HepG2 (cell line): ENCODE data around the gene TTC28. TPM values are rescaled to one million over a fixed set of nuclear protein-coding genes. Genes with fewer than 3 reads are reported as not detected.

Experiments
- ATAC-seq: fragments of 200-7000 bp; cut with Tn5 transposase; 3 replicates; pipeline ENCODE4 v1.9.1; 2020; ENCODE audit warnings: mild to moderate bottlenecking, moderate library complexity
- BruUV-seq: library from RNA; stranded (reverse); fragments of 400-500 nt; replicated peaks from 2 replicates; lab custom pipeline; 2021; lab: Mats Ljungman, UMichigan
- CTCF ChIA-PET: fragments of 300-600 bp; formaldehyde crosslinking; extraction: SDS; loops from one replicate; lab custom pipeline; 2021; ENCODE audit warnings: low total read pairs, inconsistent platforms, low intra/inter-chr PET ratio; lab: Yijun Ruan, JAX
- POLR2A ChIA-PET: fragments of 350-600 bp; sonication (Branson Sonifier 250); formaldehyde crosslinking; loops from one replicate; lab custom pipeline; 2020; ENCODE audit warnings: antibody characterized with exemption, inconsistent platforms; lab: Yijun Ruan, JAX
- DNase-seq: peaks from one replicate; pipeline ENCODE4 v3.0.0-alpha.2; 2015; ENCODE audit warnings: low spot score
- FAIRE-seq: peaks from 3 replicates; lab custom pipeline; 2011; peaks lifted over from hg19 to GRCh38; lab: Jason Lieb, UNC
- H2AFZ ChIP-seq: one replicate; pipeline ENCODE4 v1.6.1; 2011; ENCODE audit warnings: low read length, inconsistent platforms
- H3K27ac ChIP-seq: fragments of 300-600 bp; 3 replicates; pipeline ENCODE4 v1.8.0; 2011; ENCODE audit warnings: mixed run types, mild to moderate bottlenecking, mixed read lengths, low read length, inconsistent platforms; ENCODE audit not compliant: insufficient read depth; ENCODE audit errors: extremely low read length
- H3K27me3 ChIP-seq, 2 experiments: fragments of 200-600 bp in 1 of 2; 2 replicates in 1 of 2; 3 replicates in 1 of 2; pipeline versions ENCODE4 v1.6.0 to v1.8.0; 2011; ENCODE audit warnings: low read length in 2 of 2, mild to moderate bottlenecking in 2 of 2, moderate library complexity in 2 of 2, inconsistent platforms in 1 of 2; ENCODE audit not compliant: insufficient read depth in 2 of 2, control insufficient read depth in 1 of 2
- H3K36me3 ChIP-seq, 2 experiments: fragments of 200-600 bp in 1 of 2; replicated peaks in 1 of 2; 2 replicates in 1 of 2; 3 replicates in 1 of 2; pipeline versions ENCODE4 v1.5.1 to v1.8.0; 2011; ENCODE audit warnings: low read length in 2 of 2, inconsistent platforms in 1 of 2; ENCODE audit not compliant: insufficient read depth in 2 of 2, control insufficient read depth in 1 of 2
- H3K4me1 ChIP-seq: 2 replicates; pipeline ENCODE4 v1.5.1; 2012; ENCODE audit warnings: low read length, inconsistent platforms; ENCODE audit not compliant: insufficient read depth
- H3K4me2 ChIP-seq: 2 replicates; pipeline ENCODE4 v1.6.0; 2011; ENCODE audit warnings: low read depth, low read length, inconsistent platforms
- H3K4me3 ChIP-seq, 3 experiments: fragments of 200-600 bp in 1 of 3; sonication (generic), shearing (Covaris generic) in 1 of 3; replicated peaks in 1 of 3; 2 replicates each; pipeline ENCODE4 v1.5.1; 2011 to 2016; ENCODE audit warnings: low read length in 3 of 3, inconsistent platforms in 2 of 3, low read depth in 2 of 3, mild to moderate bottlenecking in 2 of 3, control low read depth in 1 of 3, mixed read lengths in 1 of 3; ENCODE audit not compliant: insufficient read depth in 1 of 3
- H3K79me2 ChIP-seq: one replicate; pipeline ENCODE4 v1.6.1; 2011; ENCODE audit warnings: low read length, inconsistent platforms; ENCODE audit not compliant: insufficient read depth
- H3K9ac ChIP-seq: 2 replicates; pipeline ENCODE4 v1.6.0; 2011; ENCODE audit warnings: mild to moderate bottlenecking, low read depth, low read length, inconsistent platforms; ENCODE audit not compliant: insufficient read depth
- H3K9me3 ChIP-seq: 2 replicates; pipeline ENCODE4 v1.5.1; 2012; ENCODE audit warnings: mild to moderate bottlenecking, low read length
- H4K20me1 ChIP-seq: 2 replicates; pipeline ENCODE4 v1.6.0; 2011; ENCODE audit warnings: inconsistent platforms, mild to moderate bottlenecking, low read length, moderate library complexity; ENCODE audit not compliant: insufficient read depth
- ARID3A ChIP-seq: IDR thresholded peaks from 2 replicates; pipeline ENCODE4 v1.6.1; 2012; ENCODE audit warnings: low read depth, low read length, improper control_type of control experiment
- ATF7 ChIP-seq, 2 experiments: fragments of 450-650 bp in 1 of 2; sonication (generic) in 1 of 2; formaldehyde crosslinking in 1 of 2; IDR thresholded peaks; 2 replicates each; pipeline versions ENCODE4 v1.4.0 to v1.6.1; 2016 to 2020; ENCODE audit warnings: antibody characterized with exemption in 1 of 2, mild to moderate bottlenecking in 1 of 2, missing genetic modification reagents in 1 of 2
- E2F1 ChIP-seq: sonication (generic); formaldehyde crosslinking; IDR thresholded peaks from 2 replicates; pipeline ENCODE4 v1.5.0; 2020; ENCODE audit warnings: missing genetic modification reagents
- HDAC2 ChIP-seq: sonication (generic); formaldehyde crosslinking; IDR thresholded peaks from 2 replicates; pipeline ENCODE4 v1.4.0; 2020; ENCODE audit warnings: missing genetic modification reagents
- JDP2 ChIP-seq: sonication (generic); formaldehyde crosslinking; IDR thresholded peaks from 2 replicates; pipeline ENCODE4 v1.8.1; 2022; ENCODE audit warnings: missing genetic modification reagents, borderline replicate concordance
- MATR3 ChIP-seq: sonication (generic); formaldehyde crosslinking; IDR thresholded peaks from 2 replicates; pipeline ENCODE4 v1.4.0; 2020; ENCODE audit warnings: missing genetic modification reagents
- NFYC ChIP-seq: IDR thresholded peaks from 2 replicates; pipeline ENCODE4 v1.6.1; 2016; ENCODE audit warnings: missing genetic modification reagents, missing compliant biosample characterization
- RAD21 ChIP-seq: fragments of 450-650 bp; formaldehyde crosslinking; IDR thresholded peaks from 2 replicates; pipeline ENCODE4 v1.5.0; 2020; ENCODE audit warnings: mild to moderate bottlenecking
- REXO4 ChIP-seq: sonication (generic); formaldehyde crosslinking; IDR thresholded peaks from 2 replicates; pipeline ENCODE4 v1.8.0; 2022; ENCODE audit warnings: missing genetic modification reagents, mild to moderate bottlenecking, borderline replicate concordance
- RFX5 ChIP-seq: IDR thresholded peaks from 2 replicates; pipeline ENCODE4 v1.6.1; 2011; ENCODE audit warnings: low read depth, low read length, improper control_type of control experiment
- RXRB ChIP-seq: IDR thresholded peaks from 2 replicates; pipeline ENCODE4 v1.6.1; 2016; ENCODE audit warnings: borderline replicate concordance, missing genetic modification reagents, missing compliant biosample characterization
- TARDBP ChIP-seq: sonication (generic); formaldehyde crosslinking; IDR thresholded peaks from 2 replicates; pipeline ENCODE4 v1.8.0; 2022; ENCODE audit warnings: mild to moderate bottlenecking, missing genetic modification reagents
- U2AF1 ChIP-seq: fragments of 200-400 bp; formaldehyde crosslinking; optimal IDR thresholded peaks from 2 replicates; pipeline ENCODE3; 2017; ENCODE audit warnings: mild to moderate bottlenecking, low read depth, low read length
- ZNF10 ChIP-seq: sonication (generic); formaldehyde crosslinking; IDR thresholded peaks from 2 replicates; pipeline ENCODE4 v1.4.0; 2020; ENCODE audit warnings: mild to moderate bottlenecking, low read depth, missing genetic modification reagents, borderline replicate concordance
- ZNF280B ChIP-seq: sonication (generic); formaldehyde crosslinking; IDR thresholded peaks from 2 replicates; pipeline ENCODE4 v1.5.0; 2020; ENCODE audit warnings: missing genetic modification reagents, mild to moderate bottlenecking, borderline replicate concordance
- ZNF879 ChIP-seq: sonication (generic); formaldehyde crosslinking; IDR thresholded peaks from 2 replicates; pipeline ENCODE4 v1.8.1; 2023; ENCODE audit warnings: missing genetic modification reagents
- WGBS: methylation state at CpG from one replicate; pipeline ENCODE4 v1.1.6; 2017; ENCODE audit warnings: low lambda C conversion rate; 5-methylcytosine and 5-hydroxymethylcytosine counted together
- in situ Hi-C: cut with HindIII; loops from 2 replicates; pipeline ENCODE4 v1.10.0; 2017; ENCODE audit warnings: low pct_unique_long_range_greater_than_20kb; ENCODE audit not compliant: extremely low pct_ligation_motif_present
- intact Hi-C: fragments of 100-400 bp; cut with micrococcal nuclease; formaldehyde crosslinking; loops from one replicate; pipeline ENCODE4 v1.10.0; 2022; ENCODE audit not compliant: unreplicated experiment
- polyA plus RNA-seq, 8 experiments: library from polyadenylated mRNA; depleted of rRNA in 3 of 8; stranded (reverse) in 7 of 8; unstranded in 1 of 8; fragments of >200 nt; fragmentation: Illumina TruSeq in 4 of 8; extraction: Trizol in 4 of 8; gene quantifications; 2 replicates each; pipeline versions ENCODE4 v1.2.1 to v1.2.3, GENCODE V29; 2011 to 2016; ENCODE audit warnings: low read depth in 4 of 8, missing spikeins in 1 of 8, mixed read lengths in 1 of 8; ENCODE audit not compliant: insufficient read depth in 1 of 8
- total RNA-seq, 5 experiments: library from RNA; depleted of rRNA; stranded (reverse); fragments of >200 nt; fragmentation: Illumina TruSeq; extraction: Trizol; gene quantifications; 2 replicates each; pipeline ENCODE4 v1.2.3, GENCODE V29; 2016; ENCODE audit warnings: low read depth in 1 of 5

TTC28 gene
- total and polyA plus RNA-seq, 2 of the 13 experiments (the other 11 are each of a cell fraction or from before 2014, with no cell fraction given): 4.2 to 13.1 TPM

- intact Hi-C loops (no loop called here), in situ Hi-C loops (no loop called here)
- Histone ChIP-seq H3K9ac (no peak overlapping the region), H3K4me2 (no peak overlapping the region), H3K4me1 (no peaks in the 10 kb centered on the region), H3K27me3 (no peaks in the 10 kb centered on the region; a peak in 1 of 5 replicates), H3K79me2 (no peaks in the 10 kb centered on the region), H3K4me3 (no peak overlapping the region), H3K9me3 (no peaks in the 10 kb centered on the region), H3K27ac (no peak overlapping the region), H2AFZ (no peak overlapping the region), H4K20me1 (no peaks in the 10 kb centered on the region), H3K36me3 (no peaks in the 10 kb centered on the region)
- TF ChIP-seq MATR3 (CRISPR knock-in tag) (no peak), U2AF1 (no peak), JDP2 (CRISPR knock-in tag) (no peak), ZNF879 (CRISPR knock-in tag) (no peak), ZNF10 (CRISPR knock-in tag) (no peak), TARDBP (CRISPR knock-in tag) (no peak), RXRB (CRISPR knock-in tag) (no peak), E2F1 (CRISPR knock-in tag) (no peak)
- DNase-seq (no peak), ATAC-seq (no peak), FAIRE-seq (no peak)
- no TSS peak for BruUV-seq
- CTCF ChIA-PET: no interaction called here
- POLR2A ChIA-PET: no interaction called here
- WGBS: 100% methylated on average over 2 of the region's 2 CpGs
Observed at GRCh38 chr22:28462901-28463300, 216.7 kb downstream of the TTC28 start.

GRCh38 chr22:28462041-28462440 is 217.6 kb downstream of the TTC28 start:
- Histone ChIP-seq H3K9ac (no peak overlapping the region), H3K79me2 (no peaks in the 10 kb centered on the region), H2AFZ (no peak overlapping the region), H3K36me3 (no peaks in the 10 kb centered on the region), H3K27me3 (no peaks in the 10 kb centered on the region; a peak in 1 of 5 replicates), H4K20me1 (no peaks in the 10 kb centered on the region), H3K4me1 (no peaks in the 10 kb centered on the region)
- WGBS: 95% methylated on average over 1 of the region's 1 CpG
- CTCF ChIA-PET: no interaction called here
- POLR2A ChIA-PET: no interaction called here
- DNase-seq: no peak
- no peak for FAIRE-seq
- TF ChIP-seq ATF7 (IDR thresholded peaks at IDR 0.05) (no peak), ATF7 (CRISPR knock-in tag; IDR thresholded peaks at IDR 0.05) (no peak), RAD21 (no peak), ARID3A (no peak), HDAC2 (CRISPR knock-in tag) (no peak), REXO4 (CRISPR knock-in tag) (no peak), ZNF280B (CRISPR knock-in tag) (no peak), NFYC (0 out of 2 replicates have a peak, but pooled peaks have one; percentile 24), RFX5 (no peak)
- TF ChIP-seq, all 625 proteins: peak for 1
- BruUV-seq: no TSS peak
- H3K9me3 ChIP-seq: no peaks in the 10 kb centered on the region
- intact Hi-C loops (no loop called here), in situ Hi-C loops (no loop called here)
- no peak overlapping the region for H3K4me2 ChIP-seq
- no peak overlapping the region for H3K27ac ChIP-seq
- H3K4me3 ChIP-seq: no peak overlapping the region
- no peak for ATAC-seq
